ENCODE measurements around the gene DPY19L1. TPM values are rescaled to one million over a fixed set of nuclear protein-coding genes. Genes with fewer than 3 reads are reported as not detected.

The DPY19L1 gene
- total RNA-seq, 2 donors from 2014 or later: 13.9 to 32.5 TPM

GRCh38 chr7:35037526-35038341, 449 bp upstream of the DPY19L1 start:
- Histone ChIP-seq H3K9me3 (no peaks in the 10 kb centered on the region), H3K36me3 (no peaks in the 10 kb centered on the region)
- peak; percentile 88 for ATAC-seq (ENCODE audit: insufficient number of reproducible peaks, low FRiP score, low read depth)

DNA sequence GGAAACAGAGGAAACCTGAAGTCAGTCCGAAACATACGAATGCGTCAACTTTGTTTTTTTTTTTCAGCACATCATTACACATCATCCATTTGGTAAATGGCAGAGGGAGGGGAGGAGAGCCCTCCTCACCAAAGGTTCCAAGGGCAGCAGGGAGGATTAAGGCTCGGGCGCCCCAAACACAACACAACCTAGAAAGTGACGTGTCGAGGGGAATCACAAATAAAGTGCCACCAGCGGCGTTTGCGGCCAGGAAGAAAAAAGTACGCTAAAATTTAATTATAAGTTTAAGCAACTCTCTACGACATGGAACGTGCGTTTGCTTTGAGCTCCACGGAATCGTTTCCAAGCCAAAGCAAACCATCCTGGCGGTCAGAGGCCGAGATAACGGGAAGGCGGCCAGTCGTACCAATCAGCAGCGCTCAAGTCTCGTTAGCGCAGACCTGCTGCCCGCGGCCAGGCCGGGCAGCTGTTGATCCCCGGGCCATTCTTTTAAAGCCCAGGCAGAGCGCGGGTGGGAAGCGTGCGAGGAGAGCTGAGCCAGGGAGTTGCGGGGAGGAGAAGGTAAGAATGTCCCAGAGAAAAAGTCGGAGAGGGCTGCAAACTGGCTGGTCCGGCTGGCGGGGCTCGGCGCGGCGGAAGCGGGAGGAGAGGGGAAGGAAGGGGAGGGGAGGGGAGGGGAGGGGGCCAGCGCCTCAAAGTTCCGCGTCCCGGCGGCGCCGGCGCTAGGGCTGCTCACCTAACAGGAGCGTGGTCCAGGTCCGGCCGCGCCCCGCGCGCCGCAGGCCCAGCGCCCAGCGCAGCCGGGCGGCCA, 719 bp downstream of the DPY19L1 start:
- H3K9me3 ChIP-seq: no peaks in the 10 kb centered on the region
- no peak for TF ChIP-seq CTCF (IDR thresholded peaks at IDR 0.05)
- peaks cover 9 to 20% of the 10 kb centered on the region in 2 donors for H3K4me1 ChIP-seq (ENCODE audit: control insufficient read depth in 1 of 2, low read depth in 2 of 2)
- no peaks in the 10 kb centered on the region for H3K36me3 ChIP-seq
- no peaks in the 10 kb centered on the region for H3K27me3 ChIP-seq (replicated peaks; ENCODE audit: insufficient read depth)
- DNase-seq (ENCODE audit: low spot score): no peak
- no peak for ATAC-seq (ENCODE audit: insufficient number of reproducible peaks, low FRiP score, low read depth)
- H3K27ac ChIP-seq: peak overlapping the region; percentile 73 to 80
- peak overlapping the region; percentile 92 for H3K4me3 ChIP-seq

More at GRCh38 chr7:35037526-35038341, 449 bp upstream of the DPY19L1 start:
- no peaks in the 10 kb centered on the region for H3K27me3 ChIP-seq (replicated peaks; ENCODE audit: insufficient read depth)
- peak; percentile 80 for TF ChIP-seq CTCF (IDR thresholded peaks at IDR 0.05)
- peak overlapping the region; percentile 92 for H3K4me3 ChIP-seq
- DNase-seq (ENCODE audit: low spot score): peak; percentile 58
- H3K27ac ChIP-seq: peak overlapping the region; percentile 72 to 73
- peaks cover 9 to 20% of the 10 kb centered on the region in 2 donors for H3K4me1 ChIP-seq (ENCODE audit: control insufficient read depth in 1 of 2, low read depth in 2 of 2)

GRCh38 chr7:35035511-35035961, 1.7 kb downstream of the DPY19L1 start:
- H3K4me1 ChIP-seq (ENCODE audit: control insufficient read depth in 1 of 2, low read depth in 2 of 2): peaks cover 9 to 20% of the 10 kb centered on the region in 2 donors
- H3K27me3 ChIP-seq (replicated peaks; ENCODE audit: insufficient read depth): no peaks in the 10 kb centered on the region
- peak overlapping the region; percentile 92 for H3K4me3 ChIP-seq
- H3K27ac ChIP-seq: no peak overlapping the region
- no peak for TF ChIP-seq CTCF (IDR thresholded peaks at IDR 0.05)
- no peak for DNase-seq (ENCODE audit: low spot score)
- no peaks in the 10 kb centered on the region for H3K36me3 ChIP-seq
- H3K9me3 ChIP-seq: no peaks in the 10 kb centered on the region
- no peak for ATAC-seq (ENCODE audit: insufficient number of reproducible peaks, low FRiP score, low read depth)

DNA sequence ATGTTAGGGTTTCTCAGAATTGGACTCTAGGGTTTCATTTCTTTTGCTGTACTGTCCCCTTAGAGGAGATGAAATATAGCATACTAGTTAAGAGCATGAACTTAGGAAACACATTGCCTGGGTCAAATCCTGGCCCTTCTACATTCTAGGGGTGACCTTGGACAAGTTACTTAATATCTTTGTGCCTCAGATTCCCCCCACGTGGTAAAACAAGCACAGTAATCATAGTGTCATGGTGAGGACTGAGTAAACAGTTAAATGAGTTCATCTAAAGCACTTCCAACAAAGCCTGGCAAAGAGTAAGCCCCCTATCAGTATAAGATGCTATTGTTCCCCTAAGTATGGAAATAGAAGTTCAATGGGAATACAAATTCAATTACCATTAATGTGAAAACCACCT, 5.1 kb downstream of the DPY19L1 start:
- no peaks in the 10 kb centered on the region for H3K36me3 ChIP-seq
- ATAC-seq (ENCODE audit: insufficient number of reproducible peaks, low FRiP score, low read depth) (no peak), DNase-seq (ENCODE audit: low spot score) (no peak)
- no peak overlapping the region for H3K4me3 ChIP-seq
- H3K4me1 ChIP-seq (ENCODE audit: control insufficient read depth in 1 of 2, low read depth in 2 of 2): peaks cover 6 to 14% of the 10 kb centered on the region in 2 donors
- H3K27me3 ChIP-seq (replicated peaks; ENCODE audit: insufficient read depth): no peaks in the 10 kb centered on the region
- no peak overlapping the region for H3K27ac ChIP-seq
- TF ChIP-seq CTCF (IDR thresholded peaks at IDR 0.05): no peak
- no peaks in the 10 kb centered on the region for H3K9me3 ChIP-seq

GRCh38 chr7:35030848-35031247, 6.4 kb downstream of the DPY19L1 start:
- Histone ChIP-seq H3K4me1 (ENCODE audit: control insufficient read depth in 1 of 2, low read depth in 2 of 2) (peaks cover 6 to 16% of the 10 kb centered on the region in 2 donors), H3K27me3 (replicated peaks; ENCODE audit: insufficient read depth) (no peaks in the 10 kb centered on the region), H3K4me3 (no peak overlapping the region), H3K36me3 (no peaks in the 10 kb centered on the region), H3K9me3 (no peaks in the 10 kb centered on the region), H3K27ac (no peak overlapping the region)
- TF ChIP-seq CTCF (IDR thresholded peaks at IDR 0.05): no peak
- DNase-seq (ENCODE audit: low spot score) (no peak), ATAC-seq (ENCODE audit: insufficient number of reproducible peaks, low FRiP score, low read depth) (no peak)

All from thoracic aorta (tissue), 2 donors.